AG10803 (cell line): ENCODE data around the gene MAST3.

Experiments used
- DNase-seq: peaks from one replicate; pipeline ENCODE4 v3.0.0; 2010; ENCODE audit warnings: low read depth
- H3K4me3 ChIP-seq: 2 replicates; pipeline ENCODE4 v1.5.1; 2011; ENCODE audit warnings: mild to moderate bottlenecking, low read length, control low read depth
- TF ChIP-seq, protein P1 (sequence below): conservative IDR thresholded peaks from 2 replicates; pipeline ENCODE4 v1.5.1; 2011; ENCODE audit warnings: mild to moderate bottlenecking, low read length, control low read depth, inconsistent platforms

The MAST3 gene

DNA sequence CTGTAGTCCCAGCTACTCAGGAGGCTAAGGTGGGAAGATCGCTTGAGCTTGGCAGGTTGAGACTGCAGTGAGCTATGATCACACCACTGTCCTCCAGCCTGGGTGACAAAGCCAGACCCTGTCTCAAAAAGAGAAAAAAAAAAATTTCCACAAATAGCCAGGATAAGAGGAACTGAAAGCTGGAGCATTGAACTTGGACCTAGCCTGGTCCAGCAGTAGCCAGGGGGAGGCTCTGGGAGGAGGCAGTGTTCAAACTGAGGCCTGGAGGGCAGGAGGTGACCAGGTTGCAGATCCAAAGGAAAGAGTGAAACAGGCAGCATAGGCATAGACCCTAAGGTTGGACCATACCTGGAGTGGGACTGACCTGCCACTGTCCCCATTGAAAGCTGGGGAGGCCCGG, 28.5 kb downstream of the MAST3 start:
- DNase-seq: no peak
- H3K4me3 ChIP-seq: no peak overlapping the region
- TF ChIP-seq, protein P1, sequence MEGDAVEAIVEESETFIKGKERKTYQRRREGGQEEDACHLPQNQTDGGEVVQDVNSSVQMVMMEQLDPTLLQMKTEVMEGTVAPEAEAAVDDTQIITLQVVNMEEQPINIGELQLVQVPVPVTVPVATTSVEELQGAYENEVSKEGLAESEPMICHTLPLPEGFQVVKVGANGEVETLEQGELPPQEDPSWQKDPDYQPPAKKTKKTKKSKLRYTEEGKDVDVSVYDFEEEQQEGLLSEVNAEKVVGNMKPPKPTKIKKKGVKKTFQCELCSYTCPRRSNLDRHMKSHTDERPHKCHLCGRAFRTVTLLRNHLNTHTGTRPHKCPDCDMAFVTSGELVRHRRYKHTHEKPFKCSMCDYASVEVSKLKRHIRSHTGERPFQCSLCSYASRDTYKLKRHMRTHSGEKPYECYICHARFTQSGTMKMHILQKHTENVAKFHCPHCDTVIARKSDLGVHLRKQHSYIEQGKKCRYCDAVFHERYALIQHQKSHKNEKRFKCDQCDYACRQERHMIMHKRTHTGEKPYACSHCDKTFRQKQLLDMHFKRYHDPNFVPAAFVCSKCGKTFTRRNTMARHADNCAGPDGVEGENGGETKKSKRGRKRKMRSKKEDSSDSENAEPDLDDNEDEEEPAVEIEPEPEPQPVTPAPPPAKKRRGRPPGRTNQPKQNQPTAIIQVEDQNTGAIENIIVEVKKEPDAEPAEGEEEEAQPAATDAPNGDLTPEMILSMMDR: no peak

- peak; percentile 41 for DNase-seq
- no peak overlapping the region for H3K4me3 ChIP-seq
- TF ChIP-seq, protein P1: no peak
These were observed 30.5 kb downstream of the MAST3 start for GRCh38 chr19:18128044-18128443.

DNA sequence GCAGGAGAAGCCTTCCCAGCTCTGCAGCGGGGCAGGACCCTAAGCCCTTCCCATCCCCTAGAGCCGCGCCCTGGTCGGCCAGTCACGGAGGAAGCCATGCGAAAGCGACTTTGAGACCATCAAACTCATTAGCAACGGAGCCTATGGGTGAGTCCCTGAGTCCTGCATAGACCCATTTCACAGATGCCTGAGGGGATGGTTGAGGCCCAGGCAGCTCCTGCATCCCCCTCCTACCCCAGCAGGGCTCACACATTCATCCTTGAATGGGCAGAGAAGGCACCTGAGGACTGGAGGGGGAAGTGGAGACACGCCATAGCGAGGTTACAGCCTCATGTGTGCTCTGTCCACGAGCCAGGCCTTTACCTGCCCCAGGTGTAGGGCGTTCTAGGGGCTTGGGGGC, 31.2 kb downstream of the MAST3 start:
- TF ChIP-seq, protein P1: no peak
- DNase-seq: no peak
- no peak overlapping the region for H3K4me3 ChIP-seq

- no peak overlapping the region for H3K4me3 ChIP-seq
- TF ChIP-seq, protein P1: no peak
- DNase-seq: no peak
These were observed 33.1 kb downstream of the MAST3 start for GRCh38 chr19:18130523-18131242.

DNA sequence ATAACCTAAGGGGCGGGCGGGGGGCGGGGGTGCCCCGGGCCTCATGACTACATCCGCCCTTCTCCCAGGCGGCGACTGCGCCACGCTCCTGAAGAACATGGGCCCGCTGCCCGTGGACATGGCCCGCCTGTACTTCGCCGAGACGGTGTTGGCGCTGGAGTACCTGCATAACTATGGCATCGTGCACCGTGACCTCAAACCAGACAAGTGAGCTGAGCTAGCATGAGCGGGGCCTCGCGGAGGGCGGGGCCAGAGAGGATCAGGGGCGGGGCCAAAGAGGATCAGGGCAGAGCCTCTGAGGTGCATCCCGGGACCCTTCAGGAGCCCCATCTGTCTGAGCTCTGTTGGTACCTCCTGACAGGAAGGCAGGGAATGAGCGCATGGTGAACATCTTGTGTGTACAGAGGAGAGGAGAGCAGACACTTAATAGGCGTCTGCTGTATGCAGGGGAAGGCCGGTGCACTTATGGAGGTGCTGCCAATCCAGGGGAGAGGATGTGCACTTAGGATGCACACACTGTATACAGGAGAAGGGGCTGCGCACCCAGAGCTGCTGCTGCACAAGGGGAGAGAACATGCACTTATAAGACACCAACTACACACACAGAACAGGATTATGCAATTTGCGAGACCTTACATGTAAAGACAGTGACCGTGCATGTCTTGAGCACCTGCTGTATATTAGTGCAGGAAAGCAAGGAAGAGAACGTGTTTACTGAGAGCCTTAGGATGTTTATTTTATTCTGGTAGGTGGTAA, 34.4 kb downstream of the MAST3 start:
- no peak overlapping the region for H3K4me3 ChIP-seq
- TF ChIP-seq, protein P1: no peak
- no peak for DNase-seq

- no peak for DNase-seq
- TF ChIP-seq, protein P1: no peak
- H3K4me3 ChIP-seq: no peak overlapping the region
These were observed 38.4 kb downstream of the MAST3 start for GRCh38 chr19:18135712-18136584.
